ENCODE measurements around the gene RIMS3.

RIMS3 gene

DNA sequence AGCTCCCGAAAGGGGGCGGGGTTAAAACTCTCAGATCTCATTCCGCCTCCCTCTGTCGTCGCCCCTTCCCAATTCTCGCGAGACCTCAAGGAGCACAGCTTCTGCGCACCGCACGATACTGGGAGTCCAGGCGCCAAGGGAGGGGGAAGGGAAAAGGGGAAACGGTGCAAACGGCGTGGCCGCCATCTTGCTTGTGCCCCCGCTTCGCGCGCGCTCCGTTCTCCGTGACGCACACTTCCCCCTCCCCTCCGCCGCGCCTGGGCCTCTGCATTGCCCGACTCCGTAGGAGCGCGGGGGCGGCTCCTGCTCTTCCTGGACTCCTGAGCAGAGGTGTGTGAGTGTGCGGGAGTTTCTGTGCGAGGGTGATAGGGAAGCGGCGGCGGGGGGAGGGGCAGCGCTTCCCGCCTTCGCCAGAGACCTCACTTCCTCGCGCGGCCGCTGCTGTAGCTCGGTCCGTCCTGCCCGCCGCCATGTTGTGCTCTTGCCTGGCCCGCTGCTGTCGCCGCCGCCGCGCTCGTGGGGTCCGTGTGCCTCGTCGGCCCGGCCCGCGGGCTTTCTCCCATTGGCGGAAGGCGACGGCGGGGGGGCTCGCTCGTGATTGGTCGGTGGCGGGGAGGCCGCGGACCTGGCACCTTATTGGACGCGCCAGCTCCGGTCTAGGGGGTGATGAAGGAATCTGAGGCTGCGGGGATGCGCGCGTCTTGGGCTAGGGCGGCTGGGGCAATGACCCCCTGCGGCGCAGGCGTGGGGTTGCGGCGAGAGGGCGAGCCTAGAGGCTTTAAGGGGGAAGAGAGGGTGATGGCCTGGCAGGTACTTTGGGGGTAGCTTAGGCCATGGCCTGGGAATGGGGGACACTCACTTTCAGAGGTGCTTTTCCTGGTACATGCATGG is 26.3 kb upstream of the RIMS3 start, which contains the start of gene NFYC:
Gene NFYC (plus strand): TSS at position 167 of the 891 bp plus-strand sequence. CDS start 47,140 bp downstream, outside the sequence.
- peak; percentile 86 for DNase-seq (ENCODE audit: low read depth)

GRCh38 chr1:40690771-40691537 is 25.5 kb upstream of the RIMS3 start:
- DNase-seq (ENCODE audit: low read depth): no peak

- no peak for DNase-seq (ENCODE audit: low read depth)
Measured at GRCh38 chr1:40689737-40690136, 24.3 kb upstream of the RIMS3 start.

- no peak for DNase-seq (ENCODE audit: low read depth)
Measured at GRCh38 chr1:40687661-40688060, 22.2 kb upstream of the RIMS3 start.

GRCh38 chr1:40687059-40687458 is 21.6 kb upstream of the RIMS3 start:
- DNase-seq (ENCODE audit: low read depth): no peak

- DNase-seq (ENCODE audit: low read depth): no peak
Measured at GRCh38 chr1:40684669-40685068, 19.2 kb upstream of the RIMS3 start.

DNA sequence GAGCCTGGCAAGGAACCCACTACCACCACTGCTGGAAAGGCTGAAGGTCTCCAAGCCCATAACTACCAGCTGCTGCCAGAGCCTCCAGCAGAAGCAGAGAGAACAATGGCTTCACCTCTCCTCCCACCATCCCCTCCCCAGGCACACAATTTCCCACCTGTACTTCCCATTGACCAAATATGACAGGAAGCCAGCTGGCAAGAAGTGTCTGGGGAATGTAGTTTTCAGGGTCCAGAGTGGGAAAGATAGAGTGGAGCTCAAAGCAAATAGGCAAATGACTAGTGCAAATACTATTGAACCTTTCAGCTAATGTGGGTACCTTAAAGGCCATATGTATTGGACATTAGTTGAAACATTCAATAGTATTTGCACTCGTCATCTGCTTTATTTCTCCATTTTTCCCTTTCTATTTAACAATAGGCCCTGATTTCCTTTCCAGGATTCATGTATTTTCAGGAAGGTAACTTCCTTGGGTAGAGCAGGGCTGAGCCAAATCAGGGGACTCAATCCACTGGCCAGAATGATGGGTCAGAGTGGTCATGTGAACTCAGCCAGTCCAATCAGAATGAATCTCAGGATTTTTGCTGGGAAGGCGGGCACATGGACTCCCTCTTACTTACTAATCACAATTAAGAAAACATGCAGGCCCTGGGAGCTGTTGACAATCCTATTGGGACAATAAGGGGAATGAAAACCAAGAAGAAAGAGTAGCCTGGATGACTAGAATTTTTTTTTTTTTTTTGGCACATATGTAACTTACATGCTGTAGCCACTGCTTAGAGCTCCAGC is 13.9 kb upstream of the RIMS3 start:
- no peak for DNase-seq (ENCODE audit: low read depth)

GRCh38 chr1:40676501-40676900 is 11.0 kb upstream of the RIMS3 start:
- DNase-seq (ENCODE audit: low read depth): no peak

GRCh38 chr1:40673452-40673851 is 8.0 kb upstream of the RIMS3 start:
- DNase-seq (ENCODE audit: low read depth): no peak

DNA sequence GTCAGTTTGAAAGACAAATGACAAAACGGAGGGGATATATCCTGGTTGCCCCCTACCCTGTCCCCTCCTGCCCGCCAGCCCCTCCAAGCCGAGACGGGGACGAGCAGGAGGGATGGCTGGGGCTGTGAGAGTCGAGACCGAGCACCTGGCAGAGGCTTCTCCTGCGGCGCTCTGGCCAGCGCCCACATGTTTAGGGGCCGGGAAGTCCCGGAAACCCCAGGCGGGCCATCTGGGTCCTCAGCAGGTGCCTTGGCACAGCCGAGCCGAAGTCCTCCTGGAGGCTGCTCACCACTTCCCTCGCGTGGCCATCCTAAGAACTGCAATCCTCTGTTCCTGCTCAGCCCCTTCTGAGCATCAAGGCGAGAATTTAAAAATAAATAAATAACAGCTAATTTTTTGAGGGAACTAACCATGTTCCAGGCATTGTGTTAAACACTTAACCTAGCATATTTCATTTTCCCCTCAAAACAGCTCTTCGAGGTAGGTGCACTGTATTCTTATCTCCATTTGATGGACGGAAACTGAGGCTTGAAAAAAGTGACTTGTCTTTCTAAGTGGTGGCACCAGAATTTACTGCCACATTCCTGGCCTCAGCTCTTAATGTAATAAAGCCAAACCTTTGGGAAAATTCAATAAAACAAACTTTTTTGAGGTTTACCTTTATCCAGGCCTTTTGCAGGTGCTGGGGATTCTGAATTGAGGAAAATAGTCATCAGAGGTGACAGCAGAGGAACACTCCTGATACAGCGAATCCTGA is 3.5 kb upstream of the RIMS3 start:
- no peak for DNase-seq (ENCODE audit: low read depth)

DNA sequence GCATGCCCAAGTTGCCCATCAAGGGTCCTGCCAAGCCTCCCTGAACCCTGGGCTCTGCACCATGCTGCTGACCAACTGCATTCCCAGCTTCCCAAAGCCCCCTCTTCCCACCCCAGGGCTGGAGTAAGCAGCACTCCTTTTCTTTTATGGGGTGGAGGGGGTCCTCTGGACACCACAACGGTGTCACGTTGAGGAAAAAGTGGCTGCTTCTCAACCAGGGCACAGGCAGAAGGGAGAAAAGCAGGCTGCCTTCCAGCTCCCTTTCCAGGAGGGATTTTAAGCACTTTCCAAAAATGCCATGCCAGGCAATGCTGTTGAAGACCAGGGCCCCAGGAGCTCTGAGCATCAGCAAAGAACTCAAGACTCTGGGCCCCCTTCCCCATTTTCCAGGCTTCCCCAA is 691 bp downstream of the RIMS3 start:
- DNase-seq (ENCODE audit: low read depth): no peak

GRCh38 chr1:40664167-40664537 is 1.3 kb downstream of the RIMS3 start:
- no peak for DNase-seq (ENCODE audit: low read depth)

GRCh38 chr1:40663324-40664166 is 1.9 kb downstream of the RIMS3 start:
- DNase-seq (ENCODE audit: low read depth): no peak

DNA sequence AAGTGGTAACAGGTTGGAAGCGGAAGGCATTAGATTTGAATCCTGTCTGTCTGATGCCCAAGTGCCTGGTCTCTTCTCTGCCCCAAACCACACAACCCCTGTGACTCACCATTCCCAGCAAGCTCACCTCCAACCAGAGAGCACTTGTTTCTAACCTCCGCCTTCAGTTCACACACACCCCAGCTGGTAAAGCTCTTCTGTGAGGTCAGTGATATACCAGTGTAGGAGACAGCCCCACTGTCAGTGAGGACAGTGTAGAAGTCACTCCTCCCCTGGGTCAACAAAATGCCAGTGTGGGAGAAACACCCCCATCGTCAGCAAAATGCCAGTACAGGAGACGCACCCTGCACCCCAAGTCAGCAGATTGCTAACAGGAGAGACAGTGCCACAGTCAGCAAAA is 2.6 kb downstream of the RIMS3 start:
- no peak for DNase-seq (ENCODE audit: low read depth)

GRCh38 chr1:40662151-40662550 is 3.3 kb downstream of the RIMS3 start:
- no peak for DNase-seq (ENCODE audit: low read depth)

DNA sequence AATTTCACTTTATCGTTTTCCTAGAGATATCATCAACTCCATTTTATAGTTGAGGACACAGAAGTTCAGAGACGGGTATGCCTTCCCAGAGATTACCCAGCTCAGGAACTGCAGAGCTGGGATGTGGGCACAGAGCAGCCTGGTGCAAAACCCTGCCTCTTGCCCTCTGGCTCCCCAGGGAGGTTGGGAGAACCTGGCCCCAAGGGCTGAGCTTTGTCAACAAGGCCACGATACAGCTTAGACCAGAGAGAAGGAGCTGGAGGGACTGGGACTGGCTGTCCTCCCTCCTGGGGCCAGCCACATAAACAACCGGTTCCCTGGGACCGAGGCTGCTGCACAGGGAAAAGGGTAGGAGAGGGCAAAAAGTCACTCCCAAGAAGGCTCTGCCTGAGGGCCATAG is 3.8 kb downstream of the RIMS3 start:
- DNase-seq (ENCODE audit: low read depth): no peak

GRCh38 chr1:40659649-40659947 is 5.9 kb downstream of the RIMS3 start:
- DNase-seq (ENCODE audit: low read depth): no peak

DNA sequence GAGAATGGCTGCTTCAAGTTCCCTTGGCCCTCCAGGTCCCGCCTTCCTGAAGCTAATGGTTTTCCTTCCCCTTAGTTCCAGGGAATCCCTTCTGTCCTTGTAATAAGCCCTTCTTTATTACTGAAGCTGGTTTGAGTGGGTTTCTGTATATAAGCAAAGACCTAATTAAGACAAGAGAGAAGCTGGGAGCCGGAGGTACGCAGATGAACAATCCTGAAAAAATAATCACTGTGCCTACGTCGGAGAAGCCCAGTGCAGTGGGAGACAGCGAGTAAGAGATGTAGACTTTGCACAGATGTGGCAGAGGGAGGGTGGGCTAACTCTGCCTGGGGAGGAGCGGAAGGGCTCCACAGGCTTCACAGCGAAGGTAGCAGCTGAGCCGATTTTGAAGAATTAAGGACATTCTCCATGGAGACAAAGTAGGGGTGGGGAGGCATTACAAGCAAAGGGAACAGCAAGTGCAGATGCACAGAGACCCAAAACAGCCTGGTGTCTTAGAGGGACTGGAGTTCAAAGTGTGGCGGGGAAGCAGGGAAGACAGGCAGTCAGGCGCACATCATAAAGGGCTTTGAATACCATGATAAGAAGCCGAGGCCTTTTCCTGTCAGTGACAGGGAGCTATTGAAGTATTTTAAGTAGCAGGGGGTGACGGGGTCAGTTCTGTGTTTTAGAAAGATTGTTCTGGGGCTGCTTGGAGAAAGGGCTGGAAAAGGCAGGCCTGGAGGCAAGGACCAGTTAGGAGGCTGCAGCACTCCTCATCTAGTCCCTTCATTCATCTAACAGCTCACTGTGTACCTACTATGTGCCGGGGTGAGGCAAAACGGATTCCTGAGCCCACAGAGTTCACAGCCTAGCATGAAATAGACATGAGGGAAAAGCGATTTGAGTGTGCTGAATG is 6.5 kb downstream of the RIMS3 start:
- DNase-seq (ENCODE audit: low read depth): no peak

DNA sequence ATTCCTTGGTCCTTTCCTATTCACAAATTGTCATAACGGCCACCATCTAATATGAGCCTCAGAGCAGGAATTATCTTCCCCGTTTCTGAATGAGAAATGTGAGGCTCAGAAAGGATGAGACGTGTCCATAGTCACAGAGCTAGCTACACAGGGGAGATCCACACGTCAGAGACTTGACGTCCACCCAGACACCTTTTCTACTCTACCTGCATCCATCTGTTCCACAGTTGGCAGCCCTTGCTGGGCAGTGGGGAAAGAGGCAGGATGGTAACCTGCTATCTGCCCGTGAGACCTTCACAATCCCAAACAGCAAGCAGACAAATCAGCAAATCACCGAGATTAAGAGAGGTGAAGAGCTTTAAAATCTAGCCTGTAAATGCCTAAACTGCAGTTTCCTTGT is 8.4 kb downstream of the RIMS3 start:
- DNase-seq (ENCODE audit: low read depth): no peak

Measured in GM04503 (cell line).